Right lobe of liver (tissue), 4 donors: ENCODE measurements around the gene RALGAPA2.

ENCODE experiments used
- CTCF ChIP-seq, 4 donors: fragments of 200-600 bp in 3 of 4; fragments of 450-650 bp in 1 of 4; IDR thresholded peaks; one replicate each; pipeline versions ENCODE4 v1.5.1 to v1.8.0; 2016 to 2022; ENCODE audit warnings: antibody characterized with exemption in 4 of 4, mild to moderate bottlenecking in 2 of 4
- POLR2A ChIP-seq: fragments of 450-650 bp; IDR thresholded peaks from one replicate; pipeline ENCODE4 v1.6.1; 2017; ENCODE audit warnings: antibody characterized with exemption, mild to moderate bottlenecking
- donor health status: DM: no; HTN: no; CAD: no.
- donor health status: DM: no; HTN: no; CAD: no.
- donor health status: DM: no; HTN: yes; CAD: no.

GRCh38 chr20:20664795-20665589 is 47.5 kb downstream of the RALGAPA2 start:
- no peak for TF ChIP-seq POLR2A
- peak; percentile 59 to 75 (median 70) for TF ChIP-seq CTCF (IDR thresholded peaks at IDR 0.05)
